Natural killer cell (primary cell): ENCODE results near the gene ARL4A. TPM values are rescaled to one million over a fixed set of nuclear protein-coding genes. Genes with fewer than 3 reads are reported as not detected.

Experiments used
- ATAC-seq, 3 donors: fragments of 150-1000 bp in 2 of 3; fragments of 200-7000 bp in 1 of 3; cut with Tn5 transposase; 1 replicate in 1 of 3; 2 replicates in 2 of 3; pipeline ENCODE4 v1.10.0; 2021; ENCODE audit warnings: mild to moderate bottlenecking in 2 of 3, moderate library complexity in 2 of 3
- DNase-seq, 2 donors: peaks; one replicate each; pipeline versions ENCODE4 v3.0.0 to v3.0.0-alpha.2; 2013 to 2021; ENCODE audit warnings: mixed read lengths in 1 of 2
- H3K27ac ChIP-seq: one replicate; pipeline ENCODE4 v1.5.1; 2013; ENCODE audit warnings: mild to moderate bottlenecking, low read length
- H3K27me3 ChIP-seq: one replicate; pipeline ENCODE4 v1.6.1; 2013; ENCODE audit warnings: low read length; ENCODE audit not compliant: control insufficient read depth, insufficient read depth
- H3K36me3 ChIP-seq: one replicate; pipeline ENCODE4 v1.6.1; 2013; ENCODE audit warnings: low read length; ENCODE audit not compliant: control insufficient read depth, insufficient read depth
- H3K4me1 ChIP-seq: one replicate; pipeline ENCODE4 v1.6.1; 2013; ENCODE audit warnings: low read length; ENCODE audit not compliant: control insufficient read depth, insufficient read depth
- H3K4me3 ChIP-seq: one replicate; pipeline ENCODE4 v1.5.1; 2013; ENCODE audit warnings: low read length
- H3K9me3 ChIP-seq: one replicate; pipeline ENCODE4 v1.6.1; 2013; ENCODE audit warnings: low read length; ENCODE audit not compliant: control insufficient read depth, insufficient read depth
- H3K27ac Mint-ChIP-seq, 2 donors: one replicate each; pipeline ENCODE4 v1.8.0; 2022; ENCODE audit warnings: mild to moderate bottlenecking in 2 of 2, mixed read lengths in 2 of 2, moderate library complexity in 1 of 2
- H3K27me3 Mint-ChIP-seq, 2 donors: one replicate each; pipeline ENCODE4 v1.8.0; 2022; ENCODE audit warnings: low read depth in 2 of 2, mixed read lengths in 2 of 2
- H3K36me3 Mint-ChIP-seq: one replicate; pipeline ENCODE4 v1.8.0; 2022; ENCODE audit warnings: mixed read lengths
- H3K4me1 Mint-ChIP-seq, 2 donors: one replicate each; pipeline ENCODE4 v1.8.0; 2022; ENCODE audit warnings: mixed read lengths in 2 of 2
- H3K4me3 Mint-ChIP-seq: one replicate; pipeline ENCODE4 v1.8.0; 2022; ENCODE audit warnings: mild to moderate bottlenecking, moderate library complexity, mixed read lengths
- H3K9me3 Mint-ChIP-seq, 2 donors: one replicate each; pipeline ENCODE4 v1.8.0; 2022; ENCODE audit warnings: mixed read lengths in 2 of 2
- WGBS: methylation state at CpG from one replicate; pipeline ENCODE4 v1.1.7; 2013; ENCODE audit warnings: missing lambda C conversion rate; ENCODE audit not compliant: insufficient coverage; 5-methylcytosine and 5-hydroxymethylcytosine counted together
- intact Hi-C: fragments of 100-400 bp; cut with micrococcal nuclease; formaldehyde crosslinking; loops from one replicate; pipeline ENCODE4 v1.14.2; 2022
- total RNA-seq, 4 donors: library from RNA; stranded (reverse); fragments of 120-200 nt in 1 of 4; gene quantifications; one replicate each; pipeline versions ENCODE4 v1.2.3 to v1.2.4, GENCODE V29; 2013 to 2022
- TF ChIP-seq, protein P1 (sequence below): fragments of 200-600 bp; IDR thresholded peaks from one replicate; pipeline ENCODE4 v1.8.0; 2022; ENCODE audit warnings: antibody characterized with exemption

ARL4A gene
- total RNA-seq, 3 donors from 2014 or later (not counting 1 experiment from before 2014, with no cell fraction given): 54.7 to 81.4 (median 55.5) TPM

- Histone ChIP-seq H3K36me3 (no peaks in the 10 kb centered on the region), H3K4me3 (no peak overlapping the region), H3K27ac (no peak overlapping the region), H3K4me1 (no peaks in the 10 kb centered on the region), H3K27me3 (no peaks in the 10 kb centered on the region), H3K9me3 (no peaks in the 10 kb centered on the region)
- Mint-ChIP-seq H3K4me1 (no peaks in the 10 kb centered on the region), H3K27me3 (no peaks in the 10 kb centered on the region), H3K27ac (no peak overlapping the region), H3K9me3 (no peaks in the 10 kb centered on the region), H3K4me3 (no peak overlapping the region), H3K36me3 (no peaks in the 10 kb centered on the region)
- ATAC-seq (no peak), DNase-seq (no peak)
- intact Hi-C loops: no loop called here
- 75% methylated on average over 4 of the region's 4 CpGs for WGBS
- TF ChIP-seq, protein P1, sequence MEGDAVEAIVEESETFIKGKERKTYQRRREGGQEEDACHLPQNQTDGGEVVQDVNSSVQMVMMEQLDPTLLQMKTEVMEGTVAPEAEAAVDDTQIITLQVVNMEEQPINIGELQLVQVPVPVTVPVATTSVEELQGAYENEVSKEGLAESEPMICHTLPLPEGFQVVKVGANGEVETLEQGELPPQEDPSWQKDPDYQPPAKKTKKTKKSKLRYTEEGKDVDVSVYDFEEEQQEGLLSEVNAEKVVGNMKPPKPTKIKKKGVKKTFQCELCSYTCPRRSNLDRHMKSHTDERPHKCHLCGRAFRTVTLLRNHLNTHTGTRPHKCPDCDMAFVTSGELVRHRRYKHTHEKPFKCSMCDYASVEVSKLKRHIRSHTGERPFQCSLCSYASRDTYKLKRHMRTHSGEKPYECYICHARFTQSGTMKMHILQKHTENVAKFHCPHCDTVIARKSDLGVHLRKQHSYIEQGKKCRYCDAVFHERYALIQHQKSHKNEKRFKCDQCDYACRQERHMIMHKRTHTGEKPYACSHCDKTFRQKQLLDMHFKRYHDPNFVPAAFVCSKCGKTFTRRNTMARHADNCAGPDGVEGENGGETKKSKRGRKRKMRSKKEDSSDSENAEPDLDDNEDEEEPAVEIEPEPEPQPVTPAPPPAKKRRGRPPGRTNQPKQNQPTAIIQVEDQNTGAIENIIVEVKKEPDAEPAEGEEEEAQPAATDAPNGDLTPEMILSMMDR: no peak
Measured at GRCh38 chr7:12722636-12723605, 35.5 kb downstream of the ARL4A start.

DNA sequence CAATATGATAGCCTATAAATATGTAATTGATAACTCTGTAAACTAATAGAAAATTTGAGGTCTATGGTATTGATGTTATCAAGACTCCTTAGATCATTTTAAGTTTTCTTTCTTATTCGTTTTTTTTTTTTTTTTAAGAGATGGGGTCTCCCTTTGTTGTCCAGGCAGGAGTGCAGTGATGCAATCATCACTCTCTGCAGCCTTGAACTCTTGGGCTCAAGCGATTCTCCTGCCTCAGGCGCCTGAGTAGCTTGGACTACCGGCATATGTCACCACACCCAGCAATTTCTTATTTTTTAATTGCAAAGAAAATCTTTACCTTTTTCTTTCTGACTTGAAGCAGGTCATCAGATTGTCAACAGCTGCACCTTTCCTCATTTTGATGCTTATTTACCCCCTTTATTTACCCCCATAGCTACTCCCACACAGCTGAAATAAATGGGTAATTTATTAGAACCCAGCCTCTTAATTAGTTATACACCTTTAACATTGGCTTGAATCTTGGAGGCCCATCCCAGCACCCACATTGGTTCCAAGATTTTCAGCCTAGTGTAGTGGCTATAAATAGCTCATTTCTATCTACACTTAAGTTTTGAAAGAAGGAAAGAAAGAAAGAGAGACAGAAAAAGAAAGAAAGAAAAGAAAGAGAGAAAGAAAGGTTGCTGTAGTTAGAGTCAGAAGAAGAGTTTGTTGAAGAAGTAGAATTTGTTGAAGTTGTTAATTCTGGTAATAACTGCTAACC, 38.3 kb downstream of the ARL4A start:
- peaks cover 5 to 6% of the 10 kb centered on the region in 2 donors for H3K4me1 Mint-ChIP-seq
- no peak overlapping the region for H3K27ac ChIP-seq
- DNase-seq (no peak), ATAC-seq (no peak)
- no peaks in the 10 kb centered on the region for H3K4me1 ChIP-seq
- H3K27me3 ChIP-seq: no peaks in the 10 kb centered on the region
- no peaks in the 10 kb centered on the region for H3K9me3 ChIP-seq
- H3K36me3 Mint-ChIP-seq: no peaks in the 10 kb centered on the region
- 91% methylated on average over 3 of the region's 4 CpGs for WGBS
- no peak overlapping the region for H3K4me3 Mint-ChIP-seq
- TF ChIP-seq, protein P1: no peak
- no peak overlapping the region for H3K4me3 ChIP-seq
- H3K36me3 ChIP-seq: no peaks in the 10 kb centered on the region
- H3K27ac Mint-ChIP-seq: no peak overlapping the region
- H3K9me3 Mint-ChIP-seq: no peaks in the 10 kb centered on the region
- H3K27me3 Mint-ChIP-seq: no peaks in the 10 kb centered on the region
- intact Hi-C loops: no loop called here

DNA sequence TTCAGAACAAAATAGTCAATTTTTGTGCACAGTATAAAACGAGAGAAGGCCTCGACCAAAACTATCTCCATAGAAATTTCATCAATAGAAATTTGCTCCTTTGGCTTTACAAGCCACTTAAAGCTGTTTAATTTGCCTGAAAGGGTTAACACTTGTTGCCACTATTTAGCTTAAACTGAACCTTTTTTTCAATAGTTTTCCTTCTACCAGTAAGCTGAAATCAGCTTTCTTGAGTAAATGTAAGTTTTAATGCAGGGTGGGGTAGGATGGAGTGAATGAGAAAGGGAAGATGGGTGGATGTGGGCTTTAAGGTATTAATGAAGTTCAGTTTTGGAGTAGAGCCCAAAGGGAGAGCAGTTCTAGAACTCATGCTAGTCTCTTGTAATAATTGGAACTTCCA, 39.5 kb downstream of the ARL4A start:
- no peak for DNase-seq
- TF ChIP-seq, protein P1: no peak
- Histone ChIP-seq H3K9me3 (no peaks in the 10 kb centered on the region), H3K27me3 (no peaks in the 10 kb centered on the region), H3K36me3 (no peaks in the 10 kb centered on the region), H3K4me1 (peaks cover 3% of the 10 kb centered on the region), H3K27ac (no peak overlapping the region), H3K4me3 (no peak overlapping the region)
- Mint-ChIP-seq H3K9me3 (no peaks in the 10 kb centered on the region), H3K4me3 (no peak overlapping the region), H3K4me1 (peaks cover 13 to 14% of the 10 kb centered on the region in 2 donors), H3K27ac (no peak overlapping the region), H3K27me3 (no peaks in the 10 kb centered on the region), H3K36me3 (no peaks in the 10 kb centered on the region)
- intact Hi-C loops: no loop called here
- no peak for ATAC-seq
- 93% methylated on average over 2 of the region's 2 CpGs for WGBS
